Hematopoietic multipotent progenitor cell treated with erythropoietin and hydrocortisone succinate and interleukin-3 and kit ligand, for 15 days (in vitro differentiated cells): Measurements from ENCODE around the gene PKP3.
"Not testable (repeated sequence)": the region's sequence is repeated elsewhere in the genome, so short reads cannot be mapped to it uniquely, and the experiment has no call there.

Experiments
- DNase-seq: peaks from one replicate; pipeline ENCODE4 v3.0.0-alpha.2; 2015; ENCODE audit warnings: low spot score

The PKP3 gene

GRCh38 chr11:396948-397548, 3.0 kb downstream of the PKP3 start:
- DNase-seq: no peak

GRCh38 chr11:398826-399225, 4.8 kb downstream of the PKP3 start:
- DNase-seq: no peak

DNA sequence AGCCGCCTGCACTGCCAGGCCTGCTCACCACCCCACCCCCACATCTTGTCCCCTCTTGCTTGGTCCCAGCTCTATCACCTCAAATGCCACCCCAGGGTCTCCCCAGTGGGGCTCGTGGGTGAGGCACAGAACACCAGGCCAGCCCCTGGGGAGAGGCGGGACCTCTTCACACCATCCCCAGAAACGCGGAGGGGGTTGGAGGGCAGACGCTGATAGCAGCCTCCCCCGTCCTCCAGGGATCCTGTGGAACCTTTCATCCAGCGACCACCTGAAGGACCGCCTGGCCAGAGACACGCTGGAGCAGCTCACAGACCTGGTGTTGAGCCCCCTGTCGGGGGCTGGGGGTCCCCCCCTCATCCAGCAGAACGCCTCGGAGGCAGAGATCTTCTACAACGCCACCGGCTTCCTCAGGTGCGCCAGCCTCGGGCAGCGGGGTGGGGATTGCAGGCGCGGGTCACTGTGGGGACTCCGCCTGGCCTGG, 5.8 kb downstream of the PKP3 start:
- DNase-seq: no peak

DNA sequence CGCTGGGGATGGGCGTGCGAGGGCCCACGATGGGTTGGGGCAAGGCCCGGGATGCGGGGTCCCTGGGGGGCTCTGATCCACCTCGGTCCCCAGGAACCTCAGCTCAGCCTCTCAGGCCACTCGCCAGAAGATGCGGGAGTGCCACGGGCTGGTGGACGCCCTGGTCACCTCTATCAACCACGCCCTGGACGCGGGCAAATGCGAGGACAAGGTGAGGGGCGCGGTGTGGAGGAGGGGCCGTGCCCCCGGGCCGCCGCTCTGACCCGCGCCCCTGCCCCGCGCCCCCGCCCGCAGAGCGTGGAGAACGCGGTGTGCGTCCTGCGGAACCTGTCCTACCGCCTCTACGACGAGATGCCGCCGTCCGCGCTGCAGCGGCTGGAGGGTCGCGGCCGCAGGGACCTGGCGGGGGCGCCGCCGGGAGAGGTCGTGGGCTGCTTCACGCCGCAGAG, 6.3 kb downstream of the PKP3 start:
- no peak for DNase-seq

GRCh38 chr11:401196-401595, 7.2 kb downstream of the PKP3 start:
- not testable (repeated sequence) for DNase-seq

GRCh38 chr11:403021-403760, 9.2 kb downstream of the PKP3 start:
- DNase-seq: no peak

GRCh38 chr11:403761-404431, 9.9 kb downstream of the PKP3 start:
- DNase-seq: no peak

DNA sequence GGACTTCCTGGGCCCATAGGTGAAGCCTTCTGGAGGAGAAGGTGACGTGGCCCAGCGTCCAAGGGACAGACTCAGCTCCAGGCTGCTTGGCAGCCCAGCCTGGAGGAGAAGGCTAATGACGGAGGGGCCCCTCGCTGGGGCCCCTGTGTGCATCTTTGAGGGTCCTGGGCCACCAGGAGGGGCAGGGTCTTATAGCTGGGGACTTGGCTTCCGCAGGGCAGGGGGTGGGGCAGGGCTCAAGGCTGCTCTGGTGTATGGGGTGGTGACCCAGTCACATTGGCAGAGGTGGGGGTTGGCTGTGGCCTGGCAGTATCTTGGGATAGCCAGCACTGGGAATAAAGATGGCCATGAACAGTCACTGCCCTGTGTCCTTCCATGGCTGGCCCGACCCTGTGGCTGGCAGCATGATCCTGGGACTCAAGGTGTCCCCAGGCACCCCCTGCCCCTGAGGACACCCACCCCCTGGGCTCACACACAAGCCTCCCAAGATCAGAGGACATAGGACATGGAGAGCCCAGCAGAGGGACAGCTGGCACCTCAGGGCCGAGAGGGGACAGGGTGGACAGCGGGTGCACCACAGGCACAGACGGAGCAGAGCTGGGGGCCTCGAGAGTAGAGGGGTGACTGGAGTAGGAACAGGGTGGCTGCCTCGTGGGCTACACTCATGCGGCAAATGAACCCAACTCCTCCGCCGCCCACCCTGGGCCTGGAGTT, 10.7 kb downstream of the PKP3 start:
- DNase-seq: no peak

DNA sequence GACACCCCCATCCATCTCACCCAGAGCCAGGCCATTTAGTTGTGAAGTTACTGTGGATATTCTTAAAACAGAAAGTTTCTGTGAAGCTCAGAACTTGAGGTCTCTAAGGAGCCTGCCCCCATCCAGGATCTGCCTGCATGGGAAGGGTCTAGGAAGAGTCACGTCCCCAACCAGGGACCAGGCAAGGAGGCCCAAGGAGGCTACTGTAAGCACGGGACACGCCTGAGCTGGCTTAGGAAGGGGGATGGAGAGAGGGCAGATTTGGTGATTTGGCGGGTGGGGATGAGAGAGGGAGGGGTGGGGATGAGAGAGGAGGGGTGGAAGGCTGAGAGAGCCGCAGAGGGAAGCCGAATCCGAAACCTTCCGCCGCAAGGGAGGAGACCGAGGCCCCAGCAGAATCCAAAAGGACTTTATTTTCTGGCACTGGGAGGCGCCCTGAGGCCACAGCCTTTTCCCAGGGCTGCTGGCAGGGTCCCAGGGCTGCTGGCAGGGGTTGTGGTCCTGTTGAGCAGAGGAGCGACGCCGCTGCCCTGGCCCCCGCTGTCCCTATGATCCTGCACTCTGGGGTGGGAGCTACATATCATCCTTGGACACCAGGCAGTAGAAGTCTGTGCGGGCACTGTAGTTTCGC, 11.4 kb downstream of the PKP3 start:
- DNase-seq: no peak

DNA sequence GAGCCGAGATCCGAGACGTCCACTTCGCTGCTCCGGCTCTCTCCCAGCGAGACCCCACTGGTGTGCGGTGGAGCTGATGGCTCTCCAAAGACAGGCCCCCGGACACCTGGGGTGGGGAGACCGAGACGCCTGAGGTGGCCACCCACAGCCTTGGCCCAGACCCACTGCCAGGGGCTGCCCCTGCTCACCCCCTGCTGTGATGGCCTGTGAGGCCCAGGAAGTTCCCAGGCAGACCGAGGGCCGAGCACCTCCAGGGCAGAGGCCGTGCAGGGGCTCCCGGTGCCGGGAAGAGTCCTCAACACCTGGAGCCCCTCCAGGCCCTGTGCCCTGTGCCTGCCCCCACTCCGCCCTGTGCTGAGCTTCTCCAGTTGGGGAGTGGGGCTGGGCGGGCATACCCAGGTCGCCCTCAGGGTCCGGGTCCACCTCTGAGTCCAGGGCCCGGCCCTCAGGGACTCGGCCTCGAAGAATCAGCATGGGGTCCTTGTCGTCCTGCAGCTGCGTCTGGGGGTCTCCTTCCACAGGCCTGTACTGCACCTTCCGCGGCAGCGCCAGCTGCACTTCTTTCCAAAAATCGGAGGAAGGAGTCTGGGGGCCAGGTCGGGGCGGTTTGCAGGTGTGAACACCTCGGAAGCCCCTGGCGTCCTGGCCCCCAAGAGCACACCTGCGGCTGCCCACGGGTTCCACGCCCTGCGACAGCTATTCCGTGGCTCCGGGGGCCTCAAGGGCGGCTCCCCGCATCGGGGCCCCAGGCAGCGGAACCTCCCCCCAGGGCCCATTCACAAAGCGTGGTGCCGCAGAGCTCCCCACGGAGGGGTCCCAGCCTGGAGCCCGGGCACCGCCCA, 12.2 kb downstream of the PKP3 start:
- no peak for DNase-seq

GRCh38 chr11:406796-407650, 13.0 kb downstream of the PKP3 start:
- peak; percentile 70 for DNase-seq

- DNase-seq: no peak
Measured at GRCh38 chr11:407651-408123, 13.7 kb downstream of the PKP3 start.

- DNase-seq: no peak
Measured at GRCh38 chr11:408154-409007, 14.4 kb downstream of the PKP3 start.

- no peak for DNase-seq
Measured at GRCh38 chr11:409008-409599, 15.1 kb downstream of the PKP3 start.

- no peak for DNase-seq
Measured at GRCh38 chr11:409600-410483, 15.8 kb downstream of the PKP3 start.

- not testable (repeated sequence) for DNase-seq
Measured at GRCh38 chr11:410711-411110, 16.7 kb downstream of the PKP3 start.

GRCh38 chr11:411520-411919, 17.5 kb downstream of the PKP3 start:
- DNase-seq: not testable (repeated sequence)
